H1 (cell line): ENCODE results near the gene EEF1A2. TPM values are rescaled to one million over a fixed set of nuclear protein-coding genes. Genes with fewer than 3 reads are reported as not detected.

Source experiments
- EGR1 ChIP-seq: IDR thresholded peaks from 2 replicates; pipeline ENCODE4 v1.6.1; 2011; ENCODE audit warnings: low read depth, low read length, borderline replicate concordance
- HDAC6 ChIP-seq: IDR thresholded peaks from one replicate; pipeline ENCODE4 v1.7.1; 2012; ENCODE audit warnings: low read depth, mild to moderate bottlenecking, inconsistent platforms, low read length, moderate library complexity
- JUND ChIP-seq: IDR thresholded peaks from 2 replicates; pipeline ENCODE4 v1.6.1; 2011; ENCODE audit warnings: mild to moderate bottlenecking, improper control_type of control experiment, low read length
- RXRA ChIP-seq: IDR thresholded peaks from 2 replicates; pipeline ENCODE4 v1.6.1; 2011; ENCODE audit warnings: low read depth, mild to moderate bottlenecking, low read length, moderate library complexity; ENCODE audit not compliant: insufficient read depth
- TAF1 ChIP-seq: IDR thresholded peaks from 2 replicates; pipeline ENCODE4 v1.6.1; 2011; ENCODE audit warnings: mild to moderate bottlenecking, low read depth, low read length
- polyA plus RNA-seq, 7 experiments: library from polyadenylated mRNA; depleted of rRNA in 3 of 7; stranded (reverse) in 5 of 7; unstranded in 2 of 7; fragments of >200 nt in 5 of 7; fragments of 200-250 nt in 2 of 7; gene quantifications; 1 replicate in 5 of 7; 2 replicates in 1 of 7; 4 replicates in 1 of 7; pipeline versions ENCODE4 v1.2.1 to v1.2.3, GENCODE V29; 2011 to 2013; ENCODE audit warnings: missing spikeins in 2 of 7, mixed read lengths in 2 of 7
- total RNA-seq: library from RNA; stranded (reverse); fragmentation: NEBNext Ultra II Directional; extraction: Animal tissue kit (Norgen Biotek cat#: 25700); gene quantifications from 2 replicates; pipeline ENCODE4 v1.2.1, GENCODE V29; 2021
- TF ChIP-seq, protein P1 (sequence below): fragments of 300-600 bp; sonication (generic); IDR thresholded peaks from 2 replicates; pipeline ENCODE4 v1.7.1; 2012; ENCODE audit warnings: low read length, moderate library complexity, mild to moderate bottlenecking, inconsistent platforms; ENCODE audit not compliant: insufficient replicate concordance
- TF ChIP-seq, protein P2 (sequence below): IDR thresholded peaks from 2 replicates; pipeline ENCODE4 v1.6.1; 2012; ENCODE audit warnings: low read length, inconsistent platforms
- TF ChIP-seq, protein P3 (sequence below): IDR thresholded peaks from 2 replicates; pipeline ENCODE4 v1.6.1; 2011; ENCODE audit warnings: low read depth, mild to moderate bottlenecking, low read length; ENCODE audit not compliant: insufficient read depth
- TF ChIP-seq, protein P4 (sequence below): IDR thresholded peaks from 2 replicates; pipeline ENCODE4 v1.6.1; 2012; ENCODE audit warnings: inconsistent platforms

Gene EEF1A2
- total and polyA plus RNA-seq, 2 of the 8 experiments (the other 6 are each of a cell fraction or from before 2014, with no cell fraction given), result 7.4 to 25.8 TPM

DNA sequence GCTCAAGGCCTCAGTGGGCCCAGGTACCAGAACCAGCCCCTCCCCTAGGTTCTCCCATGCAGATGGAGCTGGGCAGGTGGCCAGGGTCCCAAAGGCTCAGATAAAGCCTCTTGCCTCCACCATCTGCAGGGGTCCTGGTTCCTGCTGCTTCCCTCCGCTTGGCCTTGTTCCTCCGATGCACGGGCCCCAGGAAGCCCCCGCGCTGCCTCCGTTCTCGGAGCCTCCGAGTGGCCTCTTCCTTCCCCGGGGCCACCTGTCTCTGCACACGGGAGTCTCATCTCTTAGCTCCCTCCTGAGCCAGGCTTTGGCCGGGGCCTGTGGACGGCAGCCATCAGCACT lies 40.2 kb upstream of the EEF1A2 start (continued):
- TF ChIP-seq, protein P1, sequence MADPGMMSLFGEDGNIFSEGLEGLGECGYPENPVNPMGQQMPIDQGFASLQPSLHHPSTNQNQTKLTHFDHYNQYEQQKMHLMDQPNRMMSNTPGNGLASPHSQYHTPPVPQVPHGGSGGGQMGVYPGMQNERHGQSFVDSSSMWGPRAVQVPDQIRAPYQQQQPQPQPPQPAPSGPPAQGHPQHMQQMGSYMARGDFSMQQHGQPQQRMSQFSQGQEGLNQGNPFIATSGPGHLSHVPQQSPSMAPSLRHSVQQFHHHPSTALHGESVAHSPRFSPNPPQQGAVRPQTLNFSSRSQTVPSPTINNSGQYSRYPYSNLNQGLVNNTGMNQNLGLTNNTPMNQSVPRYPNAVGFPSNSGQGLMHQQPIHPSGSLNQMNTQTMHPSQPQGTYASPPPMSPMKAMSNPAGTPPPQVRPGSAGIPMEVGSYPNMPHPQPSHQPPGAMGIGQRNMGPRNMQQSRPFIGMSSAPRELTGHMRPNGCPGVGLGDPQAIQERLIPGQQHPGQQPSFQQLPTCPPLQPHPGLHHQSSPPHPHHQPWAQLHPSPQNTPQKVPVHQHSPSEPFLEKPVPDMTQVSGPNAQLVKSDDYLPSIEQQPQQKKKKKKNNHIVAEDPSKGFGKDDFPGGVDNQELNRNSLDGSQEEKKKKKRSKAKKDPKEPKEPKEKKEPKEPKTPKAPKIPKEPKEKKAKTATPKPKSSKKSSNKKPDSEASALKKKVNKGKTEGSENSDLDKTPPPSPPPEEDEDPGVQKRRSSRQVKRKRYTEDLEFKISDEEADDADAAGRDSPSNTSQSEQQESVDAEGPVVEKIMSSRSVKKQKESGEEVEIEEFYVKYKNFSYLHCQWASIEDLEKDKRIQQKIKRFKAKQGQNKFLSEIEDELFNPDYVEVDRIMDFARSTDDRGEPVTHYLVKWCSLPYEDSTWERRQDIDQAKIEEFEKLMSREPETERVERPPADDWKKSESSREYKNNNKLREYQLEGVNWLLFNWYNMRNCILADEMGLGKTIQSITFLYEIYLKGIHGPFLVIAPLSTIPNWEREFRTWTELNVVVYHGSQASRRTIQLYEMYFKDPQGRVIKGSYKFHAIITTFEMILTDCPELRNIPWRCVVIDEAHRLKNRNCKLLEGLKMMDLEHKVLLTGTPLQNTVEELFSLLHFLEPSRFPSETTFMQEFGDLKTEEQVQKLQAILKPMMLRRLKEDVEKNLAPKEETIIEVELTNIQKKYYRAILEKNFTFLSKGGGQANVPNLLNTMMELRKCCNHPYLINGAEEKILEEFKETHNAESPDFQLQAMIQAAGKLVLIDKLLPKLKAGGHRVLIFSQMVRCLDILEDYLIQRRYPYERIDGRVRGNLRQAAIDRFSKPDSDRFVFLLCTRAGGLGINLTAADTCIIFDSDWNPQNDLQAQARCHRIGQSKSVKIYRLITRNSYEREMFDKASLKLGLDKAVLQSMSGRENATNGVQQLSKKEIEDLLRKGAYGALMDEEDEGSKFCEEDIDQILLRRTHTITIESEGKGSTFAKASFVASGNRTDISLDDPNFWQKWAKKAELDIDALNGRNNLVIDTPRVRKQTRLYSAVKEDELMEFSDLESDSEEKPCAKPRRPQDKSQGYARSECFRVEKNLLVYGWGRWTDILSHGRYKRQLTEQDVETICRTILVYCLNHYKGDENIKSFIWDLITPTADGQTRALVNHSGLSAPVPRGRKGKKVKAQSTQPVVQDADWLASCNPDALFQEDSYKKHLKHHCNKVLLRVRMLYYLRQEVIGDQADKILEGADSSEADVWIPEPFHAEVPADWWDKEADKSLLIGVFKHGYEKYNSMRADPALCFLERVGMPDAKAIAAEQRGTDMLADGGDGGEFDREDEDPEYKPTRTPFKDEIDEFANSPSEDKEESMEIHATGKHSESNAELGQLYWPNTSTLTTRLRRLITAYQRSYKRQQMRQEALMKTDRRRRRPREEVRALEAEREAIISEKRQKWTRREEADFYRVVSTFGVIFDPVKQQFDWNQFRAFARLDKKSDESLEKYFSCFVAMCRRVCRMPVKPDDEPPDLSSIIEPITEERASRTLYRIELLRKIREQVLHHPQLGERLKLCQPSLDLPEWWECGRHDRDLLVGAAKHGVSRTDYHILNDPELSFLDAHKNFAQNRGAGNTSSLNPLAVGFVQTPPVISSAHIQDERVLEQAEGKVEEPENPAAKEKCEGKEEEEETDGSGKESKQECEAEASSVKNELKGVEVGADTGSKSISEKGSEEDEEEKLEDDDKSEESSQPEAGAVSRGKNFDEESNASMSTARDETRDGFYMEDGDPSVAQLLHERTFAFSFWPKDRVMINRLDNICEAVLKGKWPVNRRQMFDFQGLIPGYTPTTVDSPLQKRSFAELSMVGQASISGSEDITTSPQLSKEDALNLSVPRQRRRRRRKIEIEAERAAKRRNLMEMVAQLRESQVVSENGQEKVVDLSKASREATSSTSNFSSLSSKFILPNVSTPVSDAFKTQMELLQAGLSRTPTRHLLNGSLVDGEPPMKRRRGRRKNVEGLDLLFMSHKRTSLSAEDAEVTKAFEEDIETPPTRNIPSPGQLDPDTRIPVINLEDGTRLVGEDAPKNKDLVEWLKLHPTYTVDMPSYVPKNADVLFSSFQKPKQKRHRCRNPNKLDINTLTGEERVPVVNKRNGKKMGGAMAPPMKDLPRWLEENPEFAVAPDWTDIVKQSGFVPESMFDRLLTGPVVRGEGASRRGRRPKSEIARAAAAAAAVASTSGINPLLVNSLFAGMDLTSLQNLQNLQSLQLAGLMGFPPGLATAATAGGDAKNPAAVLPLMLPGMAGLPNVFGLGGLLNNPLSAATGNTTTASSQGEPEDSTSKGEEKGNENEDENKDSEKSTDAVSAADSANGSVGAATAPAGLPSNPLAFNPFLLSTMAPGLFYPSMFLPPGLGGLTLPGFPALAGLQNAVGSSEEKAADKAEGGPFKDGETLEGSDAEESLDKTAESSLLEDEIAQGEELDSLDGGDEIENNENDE, result no peak
- TF ChIP-seq, protein P2, sequence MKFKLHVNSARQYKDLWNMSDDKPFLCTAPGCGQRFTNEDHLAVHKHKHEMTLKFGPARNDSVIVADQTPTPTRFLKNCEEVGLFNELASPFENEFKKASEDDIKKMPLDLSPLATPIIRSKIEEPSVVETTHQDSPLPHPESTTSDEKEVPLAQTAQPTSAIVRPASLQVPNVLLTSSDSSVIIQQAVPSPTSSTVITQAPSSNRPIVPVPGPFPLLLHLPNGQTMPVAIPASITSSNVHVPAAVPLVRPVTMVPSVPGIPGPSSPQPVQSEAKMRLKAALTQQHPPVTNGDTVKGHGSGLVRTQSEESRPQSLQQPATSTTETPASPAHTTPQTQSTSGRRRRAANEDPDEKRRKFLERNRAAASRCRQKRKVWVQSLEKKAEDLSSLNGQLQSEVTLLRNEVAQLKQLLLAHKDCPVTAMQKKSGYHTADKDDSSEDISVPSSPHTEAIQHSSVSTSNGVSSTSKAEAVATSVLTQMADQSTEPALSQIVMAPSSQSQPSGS, result no peak
- TF ChIP-seq RXRA (no peak), JUND (no peak), HDAC6 (no peak), TAF1 (no peak), EGR1 (no peak)
- TF ChIP-seq, protein P3, sequence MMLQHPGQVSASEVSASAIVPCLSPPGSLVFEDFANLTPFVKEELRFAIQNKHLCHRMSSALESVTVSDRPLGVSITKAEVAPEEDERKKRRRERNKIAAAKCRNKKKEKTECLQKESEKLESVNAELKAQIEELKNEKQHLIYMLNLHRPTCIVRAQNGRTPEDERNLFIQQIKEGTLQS, result no peak
- TF ChIP-seq, protein P4, sequence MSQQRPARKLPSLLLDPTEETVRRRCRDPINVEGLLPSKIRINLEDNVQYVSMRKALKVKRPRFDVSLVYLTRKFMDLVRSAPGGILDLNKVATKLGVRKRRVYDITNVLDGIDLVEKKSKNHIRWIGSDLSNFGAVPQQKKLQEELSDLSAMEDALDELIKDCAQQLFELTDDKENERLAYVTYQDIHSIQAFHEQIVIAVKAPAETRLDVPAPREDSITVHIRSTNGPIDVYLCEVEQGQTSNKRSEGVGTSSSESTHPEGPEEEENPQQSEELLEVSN, result no peak
